WI38 (cell line): ENCODE results near the gene TSPAN13.
A peak's percentile ranks its signal among the peaks of the same experiment; 100 is the strongest.

ENCODE experiments used
- H3K4me3 ChIP-seq: 2 replicates; pipeline ENCODE4 v1.5.1; 2011; ENCODE audit warnings: low read depth, mild to moderate bottlenecking, control low read depth, low read length
- TF ChIP-seq, protein P1 (sequence below): IDR thresholded peaks from 2 replicates; pipeline ENCODE4 v1.5.1; 2012; ENCODE audit warnings: low read depth, mild to moderate bottlenecking, control low read depth, low read length

The TSPAN13 gene

DNA sequence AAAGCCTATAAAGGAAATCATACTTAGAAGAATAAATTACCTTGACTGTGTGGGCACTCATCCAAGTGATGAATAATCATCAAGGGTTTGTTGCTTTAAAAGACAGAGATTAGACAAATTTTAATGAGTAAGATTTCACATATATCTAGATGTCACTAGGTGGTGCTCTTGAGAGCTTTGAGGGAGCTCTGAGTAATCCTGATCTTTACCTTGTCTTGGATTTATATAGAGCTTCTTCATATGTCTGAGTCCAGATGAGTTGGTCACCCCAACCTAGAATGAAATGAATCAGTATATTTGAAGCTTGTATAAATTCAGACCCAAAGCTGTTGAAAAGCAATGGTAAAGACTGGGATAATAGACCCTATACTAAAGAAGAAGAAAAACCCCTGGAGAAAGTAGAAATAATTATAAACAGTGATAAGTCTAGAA is 47.6 kb downstream of the TSPAN13 start:
- H3K4me3 ChIP-seq = no peak overlapping the region
- TF ChIP-seq, protein P1, sequence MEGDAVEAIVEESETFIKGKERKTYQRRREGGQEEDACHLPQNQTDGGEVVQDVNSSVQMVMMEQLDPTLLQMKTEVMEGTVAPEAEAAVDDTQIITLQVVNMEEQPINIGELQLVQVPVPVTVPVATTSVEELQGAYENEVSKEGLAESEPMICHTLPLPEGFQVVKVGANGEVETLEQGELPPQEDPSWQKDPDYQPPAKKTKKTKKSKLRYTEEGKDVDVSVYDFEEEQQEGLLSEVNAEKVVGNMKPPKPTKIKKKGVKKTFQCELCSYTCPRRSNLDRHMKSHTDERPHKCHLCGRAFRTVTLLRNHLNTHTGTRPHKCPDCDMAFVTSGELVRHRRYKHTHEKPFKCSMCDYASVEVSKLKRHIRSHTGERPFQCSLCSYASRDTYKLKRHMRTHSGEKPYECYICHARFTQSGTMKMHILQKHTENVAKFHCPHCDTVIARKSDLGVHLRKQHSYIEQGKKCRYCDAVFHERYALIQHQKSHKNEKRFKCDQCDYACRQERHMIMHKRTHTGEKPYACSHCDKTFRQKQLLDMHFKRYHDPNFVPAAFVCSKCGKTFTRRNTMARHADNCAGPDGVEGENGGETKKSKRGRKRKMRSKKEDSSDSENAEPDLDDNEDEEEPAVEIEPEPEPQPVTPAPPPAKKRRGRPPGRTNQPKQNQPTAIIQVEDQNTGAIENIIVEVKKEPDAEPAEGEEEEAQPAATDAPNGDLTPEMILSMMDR = peak; percentile 45

DNA sequence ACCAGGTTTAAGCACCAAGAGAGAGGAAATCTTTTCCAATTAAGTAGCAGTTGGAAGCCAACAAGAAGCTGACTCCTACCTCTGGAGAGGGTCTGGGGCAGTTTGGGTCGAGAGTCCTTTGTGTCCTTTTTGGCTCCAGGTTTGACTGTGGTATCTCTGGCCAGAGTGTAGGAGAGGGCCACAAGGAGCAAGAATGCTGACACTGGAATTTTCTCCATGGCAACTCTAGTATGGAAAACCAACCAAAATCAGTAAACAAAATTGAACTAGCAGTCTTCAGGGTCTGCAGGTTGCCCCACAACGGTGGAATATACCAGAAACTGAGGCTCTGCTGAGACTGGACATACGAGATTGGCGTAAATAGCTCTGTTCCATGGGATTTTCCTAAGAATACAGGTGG is 48.0 kb downstream of the TSPAN13 start:
- H3K4me3 ChIP-seq = no peak overlapping the region
- TF ChIP-seq, protein P1 = no peak

DNA sequence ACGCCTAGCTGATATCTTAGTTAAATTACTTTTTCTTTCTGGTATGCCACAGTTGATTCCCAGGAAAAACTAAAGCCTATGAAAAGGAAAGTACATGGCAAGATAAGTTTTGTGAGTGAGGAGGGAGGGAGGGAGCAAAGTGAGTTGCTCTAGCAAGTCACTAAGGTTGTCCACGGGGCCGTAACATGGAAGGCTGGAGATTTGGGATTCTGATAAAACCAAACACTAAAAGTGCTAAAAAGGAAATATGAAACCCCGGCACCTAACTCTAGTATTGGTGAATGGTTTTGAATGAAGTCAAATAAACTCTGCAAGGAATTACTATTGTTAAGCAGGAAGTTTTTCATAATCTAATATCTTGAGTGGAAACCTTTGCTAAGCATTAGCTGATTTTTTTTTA is 49.6 kb downstream of the TSPAN13 start:
- TF ChIP-seq, protein P1 = no peak
- H3K4me3 ChIP-seq = no peak overlapping the region

DNA sequence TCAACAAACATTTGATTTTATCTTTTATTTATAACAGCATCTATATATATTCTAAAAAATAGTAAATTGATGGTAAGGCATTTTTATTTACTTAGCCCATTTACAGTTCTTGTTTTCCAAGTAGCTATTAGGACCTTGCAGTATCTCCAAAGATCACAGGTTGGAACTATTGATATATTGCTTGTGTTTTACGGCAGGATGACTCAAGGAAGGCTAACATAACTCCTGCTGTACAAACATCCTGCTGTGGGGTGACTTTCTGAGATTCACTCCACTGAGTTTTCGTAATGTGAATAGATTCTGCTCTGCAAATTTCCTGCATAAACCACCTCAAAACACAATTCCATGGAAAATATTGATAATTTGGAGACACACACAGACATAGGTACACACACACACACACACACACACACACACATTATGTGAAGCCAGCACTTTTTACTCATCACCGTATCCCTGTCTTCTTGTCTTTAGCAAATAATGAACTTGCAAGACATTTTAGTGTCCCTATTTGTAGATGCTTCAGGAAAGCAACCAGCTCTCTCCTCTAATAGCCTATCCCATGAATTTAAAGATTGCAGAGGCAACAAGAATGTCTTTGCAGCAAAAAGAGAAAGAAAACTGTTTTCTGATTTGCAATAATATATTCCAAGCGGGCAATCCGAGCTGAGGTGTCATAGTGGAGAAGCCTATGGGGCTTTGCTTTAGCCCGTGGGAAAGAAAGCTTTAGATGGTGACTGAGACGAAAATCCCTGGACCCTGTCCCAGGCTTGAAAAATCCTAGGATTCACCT is 50.5 kb downstream of the TSPAN13 start:
- H3K4me3 ChIP-seq = no peak overlapping the region
- TF ChIP-seq, protein P1 = no peak

DNA sequence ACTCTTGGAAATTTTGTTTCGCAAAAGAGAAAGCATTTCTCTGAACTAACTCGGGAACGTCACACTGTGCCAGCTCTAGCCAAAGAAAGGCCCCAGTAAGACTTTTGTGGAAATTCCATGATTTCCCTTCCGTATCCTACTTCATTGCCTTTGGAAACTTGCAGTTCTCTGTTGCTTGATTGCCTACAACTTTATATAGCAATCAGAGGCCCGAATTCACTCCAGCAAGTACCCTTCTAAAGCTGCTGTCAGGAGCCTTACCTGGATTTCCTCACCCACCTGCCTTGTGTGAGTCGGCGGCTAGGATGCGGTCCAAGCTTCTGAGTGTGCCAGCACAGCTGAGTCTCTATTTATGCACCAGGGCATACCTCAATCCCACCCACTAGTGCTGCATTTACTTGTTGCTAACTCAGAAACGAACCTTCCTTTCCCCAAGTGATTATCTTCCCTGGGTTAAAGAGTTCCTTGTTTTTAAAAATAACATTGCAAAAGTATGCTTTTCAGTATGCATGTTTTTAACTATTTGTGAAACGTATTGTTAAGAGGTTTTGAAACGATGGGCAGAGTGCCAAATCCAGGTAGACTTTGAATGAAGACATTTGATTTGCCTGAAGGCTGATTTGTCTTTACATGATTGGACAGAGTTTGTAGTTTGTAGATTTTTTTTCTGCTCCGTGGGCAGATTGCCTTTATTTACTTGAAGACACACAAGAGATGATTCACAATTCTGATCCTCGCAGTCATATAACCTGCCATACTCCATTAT is 51.3 kb downstream of the TSPAN13 start, which contains the start of gene AGR2:
TSS of gene AGR2 (minus strand) at position 326 of the 766 bp plus-strand sequence. CDS start 3,203 bp downstream, outside the sequence.
- H3K4me3 ChIP-seq = no peak within 1 kb of the TSS
- TF ChIP-seq, protein P1 = no peak

DNA sequence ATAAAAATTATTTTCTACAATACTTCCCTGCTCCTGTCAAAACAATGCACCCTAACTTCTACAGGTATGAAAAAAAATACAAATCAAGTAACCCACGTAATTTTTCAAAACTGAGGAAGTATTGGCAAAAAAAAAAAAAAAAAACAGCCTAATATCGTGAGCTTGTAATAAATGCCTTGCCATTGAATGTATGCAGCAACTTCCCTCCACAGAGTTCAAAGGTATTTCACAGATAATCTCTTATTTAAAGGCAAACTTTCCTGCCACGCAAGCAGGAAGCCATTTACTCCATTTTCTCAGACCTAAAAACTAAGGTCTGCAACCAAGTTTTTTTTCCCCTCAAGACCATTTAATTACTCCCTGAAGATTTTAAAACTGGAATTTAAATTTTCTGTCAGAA is 51.9 kb downstream of the TSPAN13 start:
- TF ChIP-seq, protein P1 = no peak
- no peak overlapping the region for H3K4me3 ChIP-seq

DNA sequence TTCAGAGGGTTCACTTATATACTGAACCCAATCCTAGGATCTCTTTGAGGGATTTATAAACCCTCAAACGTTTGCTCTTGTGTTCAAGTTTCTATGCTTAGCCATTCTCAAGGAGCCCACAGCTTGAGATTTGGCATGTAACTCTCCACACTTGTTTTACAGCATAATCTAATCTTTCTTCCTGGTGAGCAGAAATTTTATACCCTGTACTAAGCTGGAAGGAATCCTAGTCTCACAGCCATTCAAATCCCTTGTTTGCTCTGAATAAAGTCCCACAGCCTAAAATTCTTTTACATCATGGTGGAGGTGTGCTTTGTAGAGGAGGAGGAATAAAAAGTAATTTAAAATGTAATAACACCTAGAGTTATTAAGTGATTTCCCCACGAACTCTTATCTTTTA is 56.6 kb downstream of the TSPAN13 start:
- TF ChIP-seq, protein P1 = no peak
- no peak overlapping the region for H3K4me3 ChIP-seq
